H1 (cell line): ENCODE data around the gene GLIPR1. TPM values are rescaled to one million over a fixed set of nuclear protein-coding genes. Genes with fewer than 3 reads are reported as not detected.
A peak's percentile ranks its signal among the peaks of the same experiment; 100 is the strongest.

Experiments used
- CTCF ChIA-PET: fragments of 300-600 bp; sonication (Branson Sonifier 250); formaldehyde crosslinking; loops from one replicate; lab custom pipeline; 2021; ENCODE audit not compliant: partially characterized antibody; lab: Charles Lee
- POLR2A ChIA-PET: fragments of 300-600 bp; sonication (Branson Sonifier 250); formaldehyde crosslinking; loops from one replicate; lab custom pipeline; 2021; ENCODE audit warnings: inconsistent platforms; ENCODE audit not compliant: partially characterized antibody; lab: Charles Lee
- DNase-seq, 2 experiments: peaks; one replicate each; pipeline versions ENCODE4 v3.0.0 to v3.0.0-alpha.2; 2010 to 2022; ENCODE audit warnings: low spot score in 2 of 2, low read depth in 1 of 2, mixed read lengths in 1 of 2
- FAIRE-seq: peaks from 2 replicates; lab custom pipeline; 2011; peaks lifted over from hg19 to GRCh38; lab: Jason Lieb, UNC
- H2AFZ ChIP-seq: 2 replicates; pipeline ENCODE4 v1.8.1; 2012; ENCODE audit warnings: low read length, inconsistent platforms
- H2AK5ac ChIP-seq: 2 replicates; pipeline ENCODE4 v1.6.1; 2013; ENCODE audit warnings: low read depth, low read length
- H2BK120ac ChIP-seq: replicated peaks from 2 replicates; pipeline ENCODE3; 2013; ENCODE audit warnings: low read depth, low read length, inconsistent platforms
- H2BK12ac ChIP-seq: 2 replicates; pipeline ENCODE4 v1.6.1; 2013; ENCODE audit warnings: low read depth, low read length
- H2BK15ac ChIP-seq: 2 replicates; pipeline ENCODE4 v1.6.1; 2013; ENCODE audit warnings: low read length
- H2BK20ac ChIP-seq: 2 replicates; pipeline ENCODE4 v1.6.1; 2013; ENCODE audit warnings: low read length
- H2BK5ac ChIP-seq: 2 replicates; pipeline ENCODE4 v1.6.1; 2013; ENCODE audit warnings: low read depth, low read length
- H3K14ac ChIP-seq: 2 replicates; pipeline ENCODE4 v1.6.1; 2013; ENCODE audit warnings: inconsistent platforms; ENCODE audit not compliant: insufficient read length
- H3K18ac ChIP-seq: 2 replicates; pipeline ENCODE4 v1.6.1; 2013; ENCODE audit warnings: low read length; ENCODE audit errors: extremely low read depth
- H3K23ac ChIP-seq: 2 replicates; pipeline ENCODE4 v1.6.1; 2013; ENCODE audit warnings: inconsistent platforms; ENCODE audit not compliant: insufficient read length
- H3K23me2 ChIP-seq: 2 replicates; pipeline ENCODE4 v1.6.1; 2013; ENCODE audit warnings: low read depth, low read length
- H3K27ac ChIP-seq: 2 replicates; pipeline ENCODE4 v1.6.1; 2011; ENCODE audit warnings: low read depth, low read length, inconsistent platforms
- H3K27me3 ChIP-seq, 4 experiments: replicated peaks in 1 of 4; 1 replicate in 1 of 4; 2 replicates in 3 of 4; pipeline versions ENCODE4 v1.6.1 to v1.8.1; 2011 to 2013; ENCODE audit warnings: low read length in 3 of 4, mild to moderate bottlenecking in 3 of 4, inconsistent platforms in 2 of 4, mixed read lengths in 2 of 4, moderate library complexity in 1 of 4; ENCODE audit not compliant: control insufficient read depth in 3 of 4, insufficient read depth in 3 of 4; ENCODE audit errors: extremely low read depth in 1 of 4
- H3K36me3 ChIP-seq, 4 experiments: 2 replicates each; pipeline versions ENCODE4 v1.6.1 to v1.8.1; 2011 to 2013; ENCODE audit warnings: mild to moderate bottlenecking in 4 of 4, low read length in 3 of 4, moderate library complexity in 2 of 4, control low read depth in 1 of 4, inconsistent platforms in 1 of 4; ENCODE audit not compliant: insufficient read depth in 4 of 4, control insufficient read depth in 2 of 4
- H3K4ac ChIP-seq: replicated peaks from 2 replicates; pipeline ENCODE3; 2013; ENCODE audit warnings: low read length, low read depth, mixed read lengths, inconsistent platforms; ENCODE audit not compliant: insufficient read length
- H3K4me1 ChIP-seq, 4 experiments: replicated peaks in 1 of 4; 1 replicate in 1 of 4; 2 replicates in 3 of 4; pipeline versions ENCODE4 v1.6.1 to v1.8.1; 2011 to 2013; ENCODE audit warnings: low read length in 3 of 4, inconsistent platforms in 2 of 4, mixed read lengths in 1 of 4; ENCODE audit not compliant: insufficient read depth in 4 of 4, control insufficient read depth in 3 of 4
- H3K4me2 ChIP-seq, 2 experiments: 2 replicates each; pipeline versions ENCODE4 v1.6.1 to v1.8.1; 2011 to 2013; ENCODE audit warnings: low read depth in 2 of 2, low read length in 2 of 2, control low read depth in 1 of 2, inconsistent platforms in 1 of 2, mild to moderate bottlenecking in 1 of 2; ENCODE audit not compliant: insufficient read depth in 1 of 2
- H3K4me3 ChIP-seq, 4 experiments: fragments of 200-600, 300-600 bp in 1 of 4; sonication (generic), shearing (Covaris generic), sonication (Bioruptor Twin) in 1 of 4; 2 replicates each; pipeline versions ENCODE4 v1.5.1 to v1.8.1; 2011 to 2016; ENCODE audit warnings: low read length in 4 of 4, low read depth in 3 of 4, control low read depth in 2 of 4, inconsistent platforms in 2 of 4, mild to moderate bottlenecking in 2 of 4, mixed read lengths in 1 of 4, moderate library complexity in 1 of 4; ENCODE audit not compliant: insufficient read depth in 2 of 4; ENCODE audit errors: extremely low read depth in 1 of 4
- H3K56ac ChIP-seq: replicated peaks from 2 replicates; pipeline ENCODE3; 2013; ENCODE audit warnings: low read depth, mild to moderate bottlenecking, mixed read lengths, low read length, inconsistent platforms; ENCODE audit not compliant: insufficient read length
- H3K79me1 ChIP-seq: 2 replicates; pipeline ENCODE4 v1.6.1; 2013; ENCODE audit warnings: low read depth, low read length, control low read depth
- H3K79me2 ChIP-seq, 2 experiments: 2 replicates each; pipeline versions ENCODE4 v1.6.1 to v1.8.1; 2012 to 2013; ENCODE audit warnings: low read length in 2 of 2, mild to moderate bottlenecking in 2 of 2, inconsistent platforms in 1 of 2; ENCODE audit not compliant: insufficient read depth in 2 of 2, control insufficient read depth in 1 of 2
- H3K9ac ChIP-seq, 4 experiments: replicated peaks in 1 of 4; 1 replicate in 1 of 4; 2 replicates in 3 of 4; pipeline versions ENCODE4 v1.6.1 to v1.8.1; 2011 to 2013; ENCODE audit warnings: low read depth in 3 of 4, low read length in 3 of 4, control low read depth in 2 of 4, mild to moderate bottlenecking in 2 of 4, moderate library complexity in 2 of 4, inconsistent platforms in 1 of 4; ENCODE audit errors: extremely low read depth in 1 of 4
- H3K9me3 ChIP-seq, 2 experiments: 2 replicates each; pipeline versions ENCODE4 v1.6.1 to v1.8.1; 2012 to 2013; ENCODE audit warnings: mild to moderate bottlenecking in 2 of 2, moderate library complexity in 2 of 2, control low read depth in 1 of 2, inconsistent platforms in 1 of 2, low read depth in 1 of 2, low read length in 1 of 2, mixed read lengths in 1 of 2; ENCODE audit not compliant: insufficient read depth in 2 of 2
- H4K20me1 ChIP-seq, 2 experiments: replicated peaks in 1 of 2; 2 replicates each; pipeline versions ENCODE3 to v1.8.1; 2011 to 2013; ENCODE audit warnings: inconsistent platforms in 2 of 2, low read length in 2 of 2, mild to moderate bottlenecking in 1 of 2; ENCODE audit not compliant: insufficient read depth in 2 of 2, control insufficient read depth in 1 of 2
- H4K5ac ChIP-seq: 2 replicates; pipeline ENCODE4 v1.6.1; 2013; ENCODE audit warnings: low read length, low read depth, mixed read lengths, inconsistent platforms; ENCODE audit not compliant: insufficient read length
- H4K8ac ChIP-seq: 2 replicates; pipeline ENCODE4 v1.8.0; 2013; ENCODE audit warnings: mild to moderate bottlenecking, moderate library complexity, low read length, inconsistent platforms; ENCODE audit not compliant: insufficient read depth; ENCODE audit errors: extremely low read depth
- H4K91ac ChIP-seq: replicated peaks from 2 replicates; pipeline ENCODE3; 2013; ENCODE audit warnings: low read length, mixed read lengths, inconsistent platforms; ENCODE audit not compliant: insufficient read length
- ASH2L ChIP-seq: fragments of 200-600, 300-600 bp; sonication (generic); IDR thresholded peaks from one replicate; pipeline ENCODE4 v1.7.1; 2017; ENCODE audit warnings: low read length
- KDM5A ChIP-seq: fragments of 200-600 bp; IDR thresholded peaks from 2 replicates; pipeline ENCODE4 v1.7.1; 2012; ENCODE audit warnings: mild to moderate bottlenecking, low read length, inconsistent platforms, mixed read lengths
- SP1 ChIP-seq: IDR thresholded peaks from 2 replicates; pipeline ENCODE4 v1.6.1; 2011; ENCODE audit warnings: low read depth, low read length
- WGBS, 2 experiments: shearing (Covaris generic) in 1 of 2; methylation state at CpG; one replicate each; pipeline versions ENCODE4 v1.1.6 to v1.1.7; 2013 to 2015; ENCODE audit warnings: low lambda C conversion rate in 2 of 2, mixed read lengths in 2 of 2, inconsistent platforms in 1 of 2, low coverage in 1 of 2, missing lambda C conversion rate in 1 of 2; ENCODE audit not compliant: insufficient replicate concordance in 2 of 2, insufficient coverage in 1 of 2, insufficient read length in 1 of 2; ENCODE audit errors: extremely low coverage in 1 of 2, missing lambda C conversion rate in 1 of 2; 5-methylcytosine and 5-hydroxymethylcytosine counted together
- polyA plus RNA-seq, 7 experiments: library from polyadenylated mRNA; depleted of rRNA in 3 of 7; stranded (reverse) in 5 of 7; unstranded in 2 of 7; fragments of >200 nt in 5 of 7; fragments of 200-250 nt in 2 of 7; gene quantifications; 1 replicate in 5 of 7; 2 replicates in 1 of 7; 4 replicates in 1 of 7; pipeline versions ENCODE4 v1.2.1 to v1.2.3, GENCODE V29; 2011 to 2013; ENCODE audit warnings: missing spikeins in 2 of 7, mixed read lengths in 2 of 7
- total RNA-seq: library from RNA; stranded (reverse); fragmentation: NEBNext Ultra II Directional; extraction: Animal tissue kit (Norgen Biotek cat#: 25700); gene quantifications from 2 replicates; pipeline ENCODE4 v1.2.1, GENCODE V29; 2021

Gene GLIPR1
- total and polyA plus RNA-seq, 2 of the 8 experiments (the other 6 are each of a cell fraction or from before 2014, with no cell fraction given), result 0.23 to 1.5 TPM

GRCh38 chr12:75548879-75549278 is 68.3 kb downstream of the GLIPR1 start:
- POLR2A ChIA-PET, result no interaction called here
- FAIRE-seq, result no peak
- CTCF ChIA-PET, result no interaction called here

More at GRCh38 chr12:75548879-75549278, 68.3 kb downstream of the GLIPR1 start:
- Histone ChIP-seq H2BK120ac (no peak overlapping the region), H2BK5ac (no peak overlapping the region), H3K9me3 (no peaks in the 10 kb centered on the region), H2BK20ac (no peak overlapping the region), H3K79me1 (no peaks in the 10 kb centered on the region), H4K91ac (no peak overlapping the region), H3K4ac (no peak overlapping the region), H3K27ac (no peak overlapping the region), H3K4me1 (peaks cover 0 to 10% (median 3%) of the 10 kb centered on the region in 4 experiments; a peak in 2 of 7 replicates), H2BK12ac (no peak overlapping the region), H3K14ac (no peak overlapping the region), H3K23me2 (no peaks in the 10 kb centered on the region), H3K18ac (no peak overlapping the region), H4K8ac (no peak overlapping the region), H3K9ac (no peak overlapping the region), H3K27me3 (no peaks in the 10 kb centered on the region), H2AFZ (no peak overlapping the region), H3K4me2 (no peak overlapping the region), H3K23ac (no peak overlapping the region), H3K56ac (no peak overlapping the region), H4K5ac (no peak overlapping the region), H3K79me2 (no peaks in the 10 kb centered on the region), H2AK5ac (no peak overlapping the region), H4K20me1 (no peaks in the 10 kb centered on the region), H3K4me3 (no peak overlapping the region), H3K36me3 (no peaks in the 10 kb centered on the region), H2BK15ac (no peak overlapping the region)
- DNase-seq, result no peak
- TF ChIP-seq ASH2L (peak; percentile 31), SP1 (peak; percentile 35; the same call in 1 of the 2 replicates), KDM5A (no peak)
- 76% methylated on average over 1 of the region's 1 CpG; no CpG with 5 or more reads in 1 of the 2 experiments for WGBS, 2 experiments
